ENCODE measurements around the gene EHF.

DNA sequence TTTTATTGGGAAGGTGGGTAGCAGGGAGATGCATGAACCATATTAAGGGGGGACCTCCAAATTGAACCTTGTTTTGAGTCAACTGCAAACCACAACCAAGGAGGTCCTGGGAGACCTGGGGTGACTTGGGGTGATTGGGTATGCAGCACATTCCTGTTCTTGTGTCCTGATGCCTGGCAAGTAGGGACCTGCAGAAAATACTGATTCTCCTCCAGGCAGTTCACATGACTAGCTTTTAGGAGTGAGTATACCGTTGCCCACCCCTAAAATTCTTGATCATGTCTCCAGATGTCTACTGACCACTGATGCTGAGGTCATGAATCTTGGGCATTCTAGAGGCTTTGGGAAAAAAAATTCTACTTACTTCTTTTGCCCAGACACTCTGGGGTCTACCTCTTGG, 6.3 kb downstream of the EHF start:
- no peak for TF ChIP-seq POLR2A (IDR thresholded peaks at IDR 0.05)
- TF ChIP-seq, protein P1, sequence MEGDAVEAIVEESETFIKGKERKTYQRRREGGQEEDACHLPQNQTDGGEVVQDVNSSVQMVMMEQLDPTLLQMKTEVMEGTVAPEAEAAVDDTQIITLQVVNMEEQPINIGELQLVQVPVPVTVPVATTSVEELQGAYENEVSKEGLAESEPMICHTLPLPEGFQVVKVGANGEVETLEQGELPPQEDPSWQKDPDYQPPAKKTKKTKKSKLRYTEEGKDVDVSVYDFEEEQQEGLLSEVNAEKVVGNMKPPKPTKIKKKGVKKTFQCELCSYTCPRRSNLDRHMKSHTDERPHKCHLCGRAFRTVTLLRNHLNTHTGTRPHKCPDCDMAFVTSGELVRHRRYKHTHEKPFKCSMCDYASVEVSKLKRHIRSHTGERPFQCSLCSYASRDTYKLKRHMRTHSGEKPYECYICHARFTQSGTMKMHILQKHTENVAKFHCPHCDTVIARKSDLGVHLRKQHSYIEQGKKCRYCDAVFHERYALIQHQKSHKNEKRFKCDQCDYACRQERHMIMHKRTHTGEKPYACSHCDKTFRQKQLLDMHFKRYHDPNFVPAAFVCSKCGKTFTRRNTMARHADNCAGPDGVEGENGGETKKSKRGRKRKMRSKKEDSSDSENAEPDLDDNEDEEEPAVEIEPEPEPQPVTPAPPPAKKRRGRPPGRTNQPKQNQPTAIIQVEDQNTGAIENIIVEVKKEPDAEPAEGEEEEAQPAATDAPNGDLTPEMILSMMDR (IDR thresholded peaks at IDR 0.05 in 4 of 5, conservative IDR thresholded peaks at IDR 0.05 in 1 of 5): no peak
